Measurements from ENCODE around the gene IFI44L.

IFI44L gene

GRCh38 chr1:78619803-78620579 lies at the start of gene IFI44L:
Gene IFI44L (plus strand): TSS chr1:78620448. CDS start chr1:78627916, 7,468 bp downstream.
- peak; percentile 75 for DNase-seq

- DNase-seq = peak; percentile 5
Measured at GRCh38 chr1:78570539-78570938, 49.7 kb upstream of the IFI44L start.

- DNase-seq = peak; percentile 3
Measured at GRCh38 chr1:78577257-78578100, 42.8 kb upstream of the IFI44L start.

- peak; percentile 69 for DNase-seq
Measured at GRCh38 chr1:78586572-78586971, 33.7 kb upstream of the IFI44L start.

GRCh38 chr1:78587211-78587610 lies 33.0 kb upstream of the IFI44L start:
- no peak for DNase-seq

GRCh38 chr1:78591971-78592370 lies 28.3 kb upstream of the IFI44L start:
- no peak for DNase-seq

GRCh38 chr1:78599294-78599693 lies 21.0 kb upstream of the IFI44L start:
- DNase-seq = no peak

GRCh38 chr1:78601068-78601467 lies 19.2 kb upstream of the IFI44L start:
- DNase-seq = no peak

- no peak for DNase-seq
Measured at GRCh38 chr1:78603206-78603605, 17.0 kb upstream of the IFI44L start.

GRCh38 chr1:78604643-78605042 lies 15.6 kb upstream of the IFI44L start:
- DNase-seq = no peak

- DNase-seq = no peak
Measured at GRCh38 chr1:78606274-78606673, 14.0 kb upstream of the IFI44L start.

GRCh38 chr1:78607334-78607927 lies 12.8 kb upstream of the IFI44L start:
- DNase-seq = peak; percentile 47

GRCh38 chr1:78607944-78608343 lies 12.3 kb upstream of the IFI44L start:
- DNase-seq = no peak

GRCh38 chr1:78617615-78618026 lies 2.6 kb upstream of the IFI44L start:
- DNase-seq = peak; percentile 78

- no peak for DNase-seq
Measured at GRCh38 chr1:78619032-78619431, 1.2 kb upstream of the IFI44L start.

GRCh38 chr1:78619446-78619802 lies 824 bp upstream of the IFI44L start:
- DNase-seq = no peak

GRCh38 chr1:78620666-78621065 lies 418 bp downstream of the IFI44L start:
- no peak for DNase-seq

- DNase-seq = peak; percentile 20
Measured at GRCh38 chr1:78622548-78622947, 2.3 kb downstream of the IFI44L start.

GRCh38 chr1:78624035-78624434 lies 3.8 kb downstream of the IFI44L start:
- DNase-seq = no peak

GRCh38 chr1:78627321-78627720 lies 7.1 kb downstream of the IFI44L start:
- peak; percentile 92 for DNase-seq

- DNase-seq = no peak
Measured at GRCh38 chr1:78630600-78630999, 10.4 kb downstream of the IFI44L start.

- DNase-seq = no peak
Measured at GRCh38 chr1:78633209-78633608, 13.0 kb downstream of the IFI44L start.

- no peak for DNase-seq
Measured at GRCh38 chr1:78640462-78640861, 20.2 kb downstream of the IFI44L start.

GRCh38 chr1:78641558-78641957 lies 21.3 kb downstream of the IFI44L start:
- no peak for DNase-seq

Measured in HCEC 1CT (cell line).